GM23248 (cell line): Measurements from ENCODE around the gene CLEC14A.

Experiments used
- EZH2 ChIP-seq: fragments of 200-600 bp; sonication (generic); IDR thresholded peaks from 2 replicates; pipeline ENCODE4 v1.6.1; 2018; ENCODE audit warnings: antibody characterized with exemption, mild to moderate bottlenecking; ENCODE audit not compliant: insufficient read depth, poor library complexity, severe bottlenecking
- EZH2phosphoT487 ChIP-seq: fragments of 200-600 bp; sonication (generic); IDR thresholded peaks from 2 replicates; pipeline ENCODE4 v1.6.1; 2018; ENCODE audit warnings: antibody characterized with exemption, moderate library complexity, mild to moderate bottlenecking, low read depth; ENCODE audit not compliant: insufficient read depth

DNA sequence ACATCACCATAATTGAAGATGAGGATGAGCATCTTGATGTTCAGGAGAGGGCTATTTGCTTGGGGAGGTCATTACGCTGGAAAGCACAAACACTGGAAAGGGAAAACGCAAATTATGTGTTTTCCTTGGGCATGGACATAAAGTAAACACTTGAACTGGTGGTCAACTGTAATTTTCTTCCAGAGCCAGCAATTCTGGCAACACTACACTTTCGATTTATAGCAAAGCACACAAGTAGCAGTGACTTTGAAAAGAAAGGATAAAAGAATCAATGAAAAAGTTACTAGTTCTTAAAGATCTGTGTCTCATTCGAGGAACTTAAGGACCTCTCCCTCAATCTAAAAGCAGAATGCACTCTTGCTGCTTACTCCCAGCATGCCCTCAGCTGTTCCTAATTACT is 2.2 kb downstream of the CLEC14A start:
- no peak for TF ChIP-seq EZH2
- no peak for TF ChIP-seq EZH2phosphoT487
